SK-N-SH (cell line): ENCODE results near the gene BABAM2.

Source experiments
- CTCF ChIP-seq: fragments of 200-600 bp; sonication (generic); IDR thresholded peaks from 2 replicates; pipeline ENCODE4 v1.6.1; 2017; ENCODE audit warnings: antibody characterized with exemption, mild to moderate bottlenecking, moderate library complexity
- MXI1 ChIP-seq: IDR thresholded peaks from 2 replicates; pipeline ENCODE4 v1.6.1; 2012; ENCODE audit warnings: mild to moderate bottlenecking, low read depth, low read length, improper control_type of control experiment
- RCOR1 ChIP-seq: fragments of 150-350 bp; IDR thresholded peaks from 2 replicates; pipeline ENCODE4 v1.6.1; 2017; ENCODE audit warnings: antibody characterized with exemption, low read length
- TCF12 ChIP-seq: IDR thresholded peaks from 2 replicates; pipeline ENCODE4 v1.4.0; 2012

- TF ChIP-seq MXI1 (no peak), TCF12 (no peak), RCOR1 (no peak), CTCF (no peak)
Measured at GRCh38 chr2:27952070-27952469, 61.5 kb downstream of the BABAM2 start.
